Endothelial cell of umbilical vein (primary cell): ENCODE results near the gene CCDC126. TPM values are rescaled to one million over a fixed set of nuclear protein-coding genes. Genes with fewer than 3 reads are reported as not detected.

ENCODE experiments used
- BruUV-seq: library from RNA; stranded (reverse); fragments of 400-500 nt; replicated peaks from 2 replicates; lab custom pipeline; 2021; lab: Mats Ljungman, UMichigan
- CTCF ChIA-PET: fragments of 300-600, 350-600 bp; sonication (Branson Sonifier 250); formaldehyde crosslinking; loops from one replicate; lab custom pipeline; 2021; ENCODE audit warnings: antibody characterized with exemption, inconsistent platforms; lab: Charles Lee
- POLR2A ChIA-PET: fragments of 300-600, 350-600 bp; sonication (Branson Sonifier 250); formaldehyde crosslinking; loops from one replicate; lab custom pipeline; 2021; ENCODE audit warnings: antibody characterized with exemption, inconsistent platforms; lab: Charles Lee
- DNase-seq: peaks from one replicate; pipeline ENCODE4 v3.0.0-alpha.2; 2011; ENCODE audit warnings: low read depth, low spot score
- FAIRE-seq: peaks from 2 replicates; lab custom pipeline; 2011; peaks lifted over from hg19 to GRCh38; lab: Jason Lieb, UNC
- H2AFZ ChIP-seq: 2 replicates; pipeline ENCODE4 v1.6.0; 2012; ENCODE audit warnings: low read depth, low read length, control low read depth, inconsistent platforms
- H3K27ac ChIP-seq: 2 replicates; pipeline ENCODE4 v1.5.1; 2011; ENCODE audit warnings: low read depth, mild to moderate bottlenecking, control low read depth, low read length, moderate library complexity; ENCODE audit not compliant: insufficient read depth
- H3K27me3 ChIP-seq, 2 experiments: 2 replicates each; pipeline versions ENCODE4 v1.6.0 to v1.6.1; 2011; ENCODE audit warnings: low read length in 2 of 2, mixed read lengths in 1 of 2; ENCODE audit not compliant: control insufficient read depth in 2 of 2, insufficient read depth in 2 of 2
- H3K36me3 ChIP-seq, 2 experiments: 2 replicates in 1 of 2; 3 replicates in 1 of 2; pipeline ENCODE4 v1.5.1; 2011; ENCODE audit warnings: low read length in 2 of 2, mild to moderate bottlenecking in 1 of 2, moderate library complexity in 1 of 2; ENCODE audit not compliant: control insufficient read depth in 2 of 2, insufficient read depth in 2 of 2; ENCODE audit errors: extremely low read depth in 1 of 2
- H3K4me1 ChIP-seq: 3 replicates; pipeline ENCODE4 v1.5.1; 2011; ENCODE audit warnings: mild to moderate bottlenecking, low read length; ENCODE audit not compliant: control insufficient read depth, insufficient read depth; ENCODE audit errors: extremely low read depth
- H3K4me2 ChIP-seq: 2 replicates; pipeline ENCODE4 v1.6.1; 2011; ENCODE audit warnings: low read length, control low read depth, mixed read lengths; ENCODE audit not compliant: insufficient read depth
- H3K4me3 ChIP-seq, 3 experiments: fragments of 200-600 bp in 1 of 3; sonication (generic), shearing (Covaris generic) in 1 of 3; replicated peaks in 1 of 3; 2 replicates each; pipeline ENCODE4 v1.5.1; 2011 to 2016; ENCODE audit warnings: control low read depth in 3 of 3, low read length in 3 of 3, mild to moderate bottlenecking in 2 of 3, inconsistent platforms in 1 of 3, low read depth in 1 of 3, moderate library complexity in 1 of 3; ENCODE audit not compliant: insufficient read depth in 1 of 3
- H3K79me2 ChIP-seq: 2 replicates; pipeline ENCODE4 v1.6.0; 2012; ENCODE audit warnings: low read length, inconsistent platforms; ENCODE audit not compliant: control insufficient read depth, insufficient read depth
- H3K9ac ChIP-seq: replicated peaks from 2 replicates; pipeline ENCODE3; 2011; ENCODE audit warnings: low read length, control low read depth; ENCODE audit not compliant: insufficient read depth; ENCODE audit errors: extremely low read depth
- H3K9me1 ChIP-seq: replicated peaks from 3 replicates; pipeline ENCODE4 v1.6.0; 2011; ENCODE audit warnings: mild to moderate bottlenecking, low read length; ENCODE audit not compliant: control insufficient read depth, insufficient read depth; ENCODE audit errors: extremely low read depth
- H3K9me3 ChIP-seq: replicated peaks from 2 replicates; pipeline ENCODE4 v1.5.1; 2012; ENCODE audit warnings: low read length, inconsistent platforms; ENCODE audit not compliant: control insufficient read depth, insufficient read depth
- H4K20me1 ChIP-seq: replicated peaks from 2 replicates; pipeline ENCODE3; 2011; ENCODE audit warnings: mild to moderate bottlenecking, low read length; ENCODE audit not compliant: control insufficient read depth, insufficient read depth; ENCODE audit errors: extremely low read depth
- EZH2 ChIP-seq: IDR thresholded peaks from 2 replicates; pipeline ENCODE4 v1.6.1; 2012; ENCODE audit warnings: borderline replicate concordance, low read depth, mild to moderate bottlenecking, moderate library complexity, low read length, inconsistent platforms; ENCODE audit not compliant: severe bottlenecking
- FOS ChIP-seq: IDR thresholded peaks from 2 replicates; pipeline ENCODE4 v1.6.1; 2011; ENCODE audit warnings: mild to moderate bottlenecking, low read length, moderate library complexity, borderline replicate concordance; ENCODE audit not compliant: insufficient read depth
- GATA2 ChIP-seq: IDR thresholded peaks from 2 replicates; pipeline ENCODE4 v1.7.0; 2011; ENCODE audit warnings: low read depth, mild to moderate bottlenecking, moderate library complexity, mixed read lengths, low read length; ENCODE audit not compliant: insufficient read length, insufficient read depth
- JUN ChIP-seq: IDR thresholded peaks from 2 replicates; pipeline ENCODE4 v1.6.1; 2011; ENCODE audit warnings: borderline replicate concordance, low read depth; ENCODE audit not compliant: insufficient read length, insufficient read depth
- MYC ChIP-seq: IDR thresholded peaks from one replicate; pipeline ENCODE4 v1.6.1; 2011; ENCODE audit warnings: mild to moderate bottlenecking, low read depth, low read length
- POLR2A ChIP-seq: IDR thresholded peaks from 2 replicates; pipeline ENCODE4 v1.6.1; 2012; ENCODE audit warnings: low read depth, mild to moderate bottlenecking, control low read depth, low read length
- POLR2AphosphoS5 ChIP-seq: IDR thresholded peaks from 2 replicates; pipeline ENCODE4 v1.6.1; 2012; ENCODE audit warnings: low read depth, mild to moderate bottlenecking, control low read depth, low read length, moderate library complexity; ENCODE audit not compliant: insufficient read depth
- dilution Hi-C: fragments of 300-500 bp; cut with MboI; formaldehyde crosslinking; loops from one replicate; pipeline ENCODE4 v1.15.0; 2019; ENCODE audit warnings: low sequenced_read_pairs; ENCODE audit not compliant: extremely low pct_ligation_motif_present
- intact Hi-C: fragments of 100-400 bp; cut with micrococcal nuclease; formaldehyde crosslinking; loops from one replicate; pipeline ENCODE4 v1.10.0; 2022
- polyA plus RNA-seq, 4 experiments: library from polyadenylated mRNA; depleted of rRNA in 3 of 4; stranded (reverse) in 3 of 4; unstranded in 1 of 4; fragments of >200 nt; gene quantifications; 2 replicates each; pipeline versions ENCODE4 v1.2.1 to v1.2.3, GENCODE V29; 2011 to 2012; ENCODE audit warnings: missing spikeins in 1 of 4
- total RNA-seq: library from RNA; stranded (reverse); gene quantifications from 2 replicates; pipeline ENCODE4 v1.2.3, GENCODE V29; 2021
- TF ChIP-seq, protein P1 (sequence below): IDR thresholded peaks from 2 replicates; pipeline ENCODE4 v1.6.1; 2011; ENCODE audit not compliant: insufficient read depth, insufficient read length
- TF ChIP-seq, protein P2 (sequence below), 2 donors: IDR thresholded peaks; 1 replicate in 1 of 2; 2 replicates in 1 of 2; pipeline ENCODE4 v1.5.1; 2011; ENCODE audit warnings: low read length in 2 of 2, mild to moderate bottlenecking in 2 of 2, moderate library complexity in 2 of 2, control low read depth in 1 of 2, inconsistent platforms in 1 of 2, low read depth in 1 of 2; ENCODE audit not compliant: insufficient read depth in 1 of 2; ENCODE audit errors: extremely low read depth in 1 of 2

CCDC126 gene
- total and polyA plus RNA-seq, 2 donors (not counting 3 experiments of a cell fraction or from before 2014, with no cell fraction given), result 4.9 to 8.6 TPM

DNA sequence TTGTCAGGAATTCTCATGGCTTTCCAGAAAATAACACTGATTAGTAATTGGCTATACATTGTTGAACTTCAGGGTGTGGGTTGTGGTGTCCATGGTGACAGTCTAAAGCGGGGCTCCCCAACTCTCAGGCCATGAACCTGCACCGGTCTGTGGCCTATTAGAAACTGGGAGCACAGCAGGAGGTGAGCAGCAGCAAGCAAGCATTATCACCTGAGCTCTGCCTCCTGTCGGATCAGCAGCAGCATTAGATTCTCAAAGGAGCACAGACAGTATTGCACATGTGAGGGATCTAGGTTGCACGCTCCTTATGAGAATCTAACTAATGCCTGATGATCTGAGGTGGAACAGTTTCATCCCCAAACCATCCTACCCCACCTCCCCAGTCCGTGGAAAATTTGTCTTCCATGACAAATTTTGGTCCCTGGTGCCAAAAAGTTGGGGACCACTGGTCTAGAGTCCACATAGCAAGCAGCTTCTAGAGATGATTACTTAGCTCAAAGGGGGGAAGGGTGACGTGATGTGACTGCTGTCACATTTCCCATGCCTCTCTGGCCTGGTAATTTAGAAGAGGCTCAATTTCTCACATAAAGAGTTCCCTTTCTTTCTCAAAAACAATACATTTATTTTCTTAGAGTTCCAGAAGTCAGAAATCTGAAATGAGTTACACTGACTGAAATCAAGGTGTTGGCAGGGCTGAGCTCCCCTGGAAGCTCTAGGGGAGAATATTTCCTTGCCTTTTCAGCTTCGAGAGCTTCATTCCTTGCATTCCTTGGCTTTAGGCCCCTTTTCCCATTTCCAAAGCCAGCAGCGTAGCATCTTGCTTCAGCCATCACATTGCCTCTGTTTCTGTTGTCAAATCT, 65.2 kb downstream of the CCDC126 start:
- H3K9ac ChIP-seq, result no peak overlapping the region
- H3K4me2 ChIP-seq, result no peak overlapping the region
- ChIA-PET POLR2A (no interaction called here), CTCF (interaction anchor here (0.8 to 1.7 kb wide), 3 partner anchors 9 to 115 kb away, joined by 3 to 7 read pairs (median 4); no protein-coding TSS in a partner anchor)
- no peaks in the 10 kb centered on the region for H3K36me3 ChIP-seq
- BruUV-seq, result no TSS peak
- intact Hi-C loops, result no loop called here
- peaks cover 0 to 3% of the 10 kb centered on the region in 2 experiments for H3K27me3 ChIP-seq
- no peaks in the 10 kb centered on the region for H3K79me2 ChIP-seq
- dilution Hi-C loops, result no loop called here
- H2AFZ ChIP-seq, result no peak overlapping the region
- H3K27ac ChIP-seq, result no peak overlapping the region
- DNase-seq, result no peak
- H3K4me1 ChIP-seq, result no peaks in the 10 kb centered on the region
- no peaks in the 10 kb centered on the region for H4K20me1 ChIP-seq
- TF ChIP-seq, protein P1, sequence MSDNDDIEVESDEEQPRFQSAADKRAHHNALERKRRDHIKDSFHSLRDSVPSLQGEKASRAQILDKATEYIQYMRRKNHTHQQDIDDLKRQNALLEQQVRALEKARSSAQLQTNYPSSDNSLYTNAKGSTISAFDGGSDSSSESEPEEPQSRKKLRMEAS, result no peak
- TF ChIP-seq, protein P2, sequence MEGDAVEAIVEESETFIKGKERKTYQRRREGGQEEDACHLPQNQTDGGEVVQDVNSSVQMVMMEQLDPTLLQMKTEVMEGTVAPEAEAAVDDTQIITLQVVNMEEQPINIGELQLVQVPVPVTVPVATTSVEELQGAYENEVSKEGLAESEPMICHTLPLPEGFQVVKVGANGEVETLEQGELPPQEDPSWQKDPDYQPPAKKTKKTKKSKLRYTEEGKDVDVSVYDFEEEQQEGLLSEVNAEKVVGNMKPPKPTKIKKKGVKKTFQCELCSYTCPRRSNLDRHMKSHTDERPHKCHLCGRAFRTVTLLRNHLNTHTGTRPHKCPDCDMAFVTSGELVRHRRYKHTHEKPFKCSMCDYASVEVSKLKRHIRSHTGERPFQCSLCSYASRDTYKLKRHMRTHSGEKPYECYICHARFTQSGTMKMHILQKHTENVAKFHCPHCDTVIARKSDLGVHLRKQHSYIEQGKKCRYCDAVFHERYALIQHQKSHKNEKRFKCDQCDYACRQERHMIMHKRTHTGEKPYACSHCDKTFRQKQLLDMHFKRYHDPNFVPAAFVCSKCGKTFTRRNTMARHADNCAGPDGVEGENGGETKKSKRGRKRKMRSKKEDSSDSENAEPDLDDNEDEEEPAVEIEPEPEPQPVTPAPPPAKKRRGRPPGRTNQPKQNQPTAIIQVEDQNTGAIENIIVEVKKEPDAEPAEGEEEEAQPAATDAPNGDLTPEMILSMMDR (IDR thresholded peaks at IDR 0.05; ENCODE audit: extremely low read depth in 1 of 2, insufficient read depth in 1 of 2, low read depth in 1 of 2, low read length in 2 of 2), result no peak
- no peak for TF ChIP-seq JUN
- no peak for TF ChIP-seq GATA2
- no peak for TF ChIP-seq POLR2A
- TF ChIP-seq FOS, result no peak
- no peak for TF ChIP-seq MYC
- TF ChIP-seq EZH2, result no peak
- no peak for TF ChIP-seq POLR2AphosphoS5
- FAIRE-seq, result no peak
- H3K9me1 ChIP-seq, result no peaks in the 10 kb centered on the region
- H3K9me3 ChIP-seq, result no peaks in the 10 kb centered on the region
- no peak overlapping the region for H3K4me3 ChIP-seq
